ENCODE measurements around the gene KLC1. TPM values are rescaled to one million over a fixed set of nuclear protein-coding genes. Genes with fewer than 3 reads are reported as not detected.

Gene KLC1
- total and polyA plus RNA-seq, 5 donors from 2014 or later: 51.9 to 217 (median 65.4) TPM

Other genes with a start within 250 kb of the KLC1 start
- gene MARK3, start 243.8 kb upstream of the KLC1 start, total RNA-seq: 147 TPM
- 10 to 100 TPM; 33.5 to 41.6 (median 36.1) TPM for gene MARK3, start 243.8 kb upstream of the KLC1 start, polyA plus RNA-seq
- 5.8 TPM for gene CKB, start 106.4 kb upstream of the KLC1 start, total RNA-seq
- gene CKB, start 106.4 kb upstream of the KLC1 start, polyA plus RNA-seq: 1 to 10 TPM in 3 of 4 donors, not detected in 1; 1.4 to 1.7 (median 1.7) TPM
- 9.7 TPM for gene TRMT61A, start 100.0 kb upstream of the KLC1 start, total RNA-seq
- gene TRMT61A, start 100.0 kb upstream of the KLC1 start, polyA plus RNA-seq: 1 to 10 TPM; 3.7 to 7.5 (median 6.1) TPM
- 31.8 TPM for gene BAG5, start 66.6 kb upstream of the KLC1 start, total RNA-seq
- 10 to 100 TPM; 33.4 to 42.4 (median 39.9) TPM for gene BAG5, start 66.6 kb upstream of the KLC1 start, polyA plus RNA-seq
- 15.1 TPM for gene COA8, start 66.3 kb upstream of the KLC1 start, total RNA-seq
- gene COA8, start 66.3 kb upstream of the KLC1 start, polyA plus RNA-seq: 10 to 100 TPM; 32.3 to 55.0 (median 49.6) TPM
- 9.8 TPM for gene XRCC3, start 86.2 kb downstream of the KLC1 start, total RNA-seq
- 1 to 10 TPM; 3.0 to 4.7 (median 4.3) TPM for gene XRCC3, start 86.2 kb downstream of the KLC1 start, polyA plus RNA-seq
- gene ZFYVE21, start 86.6 kb downstream of the KLC1 start, total RNA-seq: 13.7 TPM
- 10 to 100 TPM; 12.1 to 25.0 (median 16.1) TPM for gene ZFYVE21, start 86.6 kb downstream of the KLC1 start, polyA plus RNA-seq
- gene PPP1R13B, start 218.4 kb downstream of the KLC1 start, total RNA-seq: 21.5 TPM
- 1 to 10 TPM; 1.5 to 3.9 (median 2.4) TPM for gene PPP1R13B, start 218.4 kb downstream of the KLC1 start, polyA plus RNA-seq